Spleen (tissue), 7 donors: ENCODE measurements around the gene CPSF4L.

Source experiments
- CTCF ChIP-seq, 11 experiments: fragments of 200-600 bp in 7 of 11; fragments of 450-650 bp in 4 of 11; sonication (generic) in 4 of 11; IDR thresholded peaks in 8 of 11; conservative IDR thresholded peaks in 3 of 11; 1 replicate in 7 of 11; 2 replicates in 4 of 11; pipeline versions ENCODE4 v1.4.0 to v1.8.0; 2016 to 2021; ENCODE audit warnings: antibody characterized with exemption in 11 of 11, inconsistent platforms in 4 of 11, mild to moderate bottlenecking in 1 of 11
- POLR2A ChIP-seq, 3 donors: fragments of 450-650 bp; IDR thresholded peaks; one replicate each; pipeline ENCODE4 v1.5.1; 2017; ENCODE audit warnings: antibody characterized with exemption in 3 of 3, mild to moderate bottlenecking in 1 of 3
- POLR2AphosphoS5 ChIP-seq, 3 donors: sonication (generic); formaldehyde crosslinking; IDR thresholded peaks; one replicate each; pipeline ENCODE4 v1.5.1; 2017; ENCODE audit warnings: antibody characterized with exemption in 3 of 3
- donor health status: DM: no; HTN: no; CAD: no; lungs with moderate emphysema.
- donor health status: DM: no; HTN: no; CAD: no.
- donor health status: DM: no; HTN: no; CAD: no.

GRCh38 chr17:73285603-73285908 is 23.9 kb upstream of the CPSF4L start:
- TF ChIP-seq CTCF (IDR thresholded peaks at IDR 0.05 in 8 of 11, conservative IDR thresholded peaks at IDR 0.05 in 3 of 11) (no peak), POLR2A (IDR thresholded peaks at IDR 0.05) (no peak), POLR2AphosphoS5 (IDR thresholded peaks at IDR 0.05) (peak in 1 of 3 donors; percentile 68)
